H9 (cell line): ENCODE measurements around the gene RAD51D. TPM values are rescaled to one million over a fixed set of nuclear protein-coding genes. Genes with fewer than 3 reads are reported as not detected.

Experiments
- DNase-seq: peaks from one replicate; pipeline ENCODE4 v3.0.0-alpha.2; 2017
- H2AFZ ChIP-seq: one replicate; pipeline ENCODE4 v1.6.1; 2013; ENCODE audit warnings: mild to moderate bottlenecking, low read length, control low read depth, moderate library complexity
- H2AK5ac ChIP-seq: 2 replicates; pipeline ENCODE4 v1.6.1; 2013; ENCODE audit warnings: low read length, control low read depth, mixed read lengths; ENCODE audit not compliant: insufficient read length
- H2BK120ac ChIP-seq: one replicate; pipeline ENCODE4 v1.6.1; 2013; ENCODE audit warnings: low read depth, mild to moderate bottlenecking, low read length, control low read depth, inconsistent platforms; ENCODE audit not compliant: poor library complexity, severe bottlenecking
- H2BK12ac ChIP-seq: 2 replicates; pipeline ENCODE4 v1.6.1; 2013; ENCODE audit warnings: low read length, control low read depth, mixed read lengths, low read depth; ENCODE audit not compliant: insufficient read length
- H2BK15ac ChIP-seq: 2 replicates; pipeline ENCODE4 v1.6.1; 2013; ENCODE audit warnings: low read depth, low read length, control low read depth
- H2BK20ac ChIP-seq: one replicate; pipeline ENCODE4 v1.6.1; 2013; ENCODE audit warnings: low read depth, mild to moderate bottlenecking, low read length, control low read depth, inconsistent platforms; ENCODE audit not compliant: poor library complexity, severe bottlenecking
- H2BK5ac ChIP-seq: 2 replicates; pipeline ENCODE4 v1.6.1; 2013; ENCODE audit warnings: low read length, control low read depth, mixed read lengths; ENCODE audit not compliant: insufficient read length
- H3K14ac ChIP-seq: 2 replicates; pipeline ENCODE4 v1.6.1; 2013; ENCODE audit warnings: low read length, control low read depth; ENCODE audit not compliant: insufficient read depth
- H3K18ac ChIP-seq: 2 replicates; pipeline ENCODE4 v1.6.1; 2013; ENCODE audit warnings: low read depth, mild to moderate bottlenecking, mixed read lengths, low read length, control low read depth; ENCODE audit not compliant: insufficient read length
- H3K23ac ChIP-seq: 2 replicates; pipeline ENCODE4 v1.6.1; 2013; ENCODE audit warnings: low read length, control low read depth, mixed read lengths, low read depth; ENCODE audit not compliant: insufficient read length
- H3K23me2 ChIP-seq: 2 replicates; pipeline ENCODE4 v1.6.1; 2013; ENCODE audit warnings: low read depth, mild to moderate bottlenecking, mixed read lengths, low read length, control low read depth; ENCODE audit not compliant: insufficient read length, poor library complexity, severe bottlenecking
- H3K27ac ChIP-seq: 2 replicates; pipeline ENCODE4 v1.5.1; 2013; ENCODE audit warnings: low read length, control low read depth, mixed read lengths, low read depth; ENCODE audit not compliant: insufficient read length
- H3K27me3 ChIP-seq: 2 replicates; pipeline ENCODE4 v1.6.1; 2013; ENCODE audit warnings: low read length, control low read depth, inconsistent platforms; ENCODE audit not compliant: insufficient read depth
- H3K4ac ChIP-seq: 2 replicates; pipeline ENCODE4 v1.6.1; 2013; ENCODE audit warnings: low read depth, mild to moderate bottlenecking, control low read depth, inconsistent platforms, low read length, moderate library complexity
- H3K4me1 ChIP-seq: 2 replicates; pipeline ENCODE4 v1.6.1; 2013; ENCODE audit warnings: low read length, control low read depth, inconsistent platforms; ENCODE audit not compliant: insufficient read depth
- H3K4me2 ChIP-seq: 2 replicates; pipeline ENCODE4 v1.6.1; 2013; ENCODE audit warnings: low read length, control low read depth, mixed read lengths; ENCODE audit not compliant: insufficient read length, insufficient read depth
- H3K56ac ChIP-seq: 2 replicates; pipeline ENCODE4 v1.6.1; 2013; ENCODE audit warnings: low read depth, mild to moderate bottlenecking, mixed read lengths, low read length, control low read depth; ENCODE audit not compliant: insufficient read length
- H3K79me1 ChIP-seq: 2 replicates; pipeline ENCODE4 v1.6.1; 2013; ENCODE audit warnings: low read depth, mild to moderate bottlenecking, moderate library complexity, low read length, control low read depth, inconsistent platforms; ENCODE audit not compliant: insufficient read depth, poor library complexity, severe bottlenecking
- H3K79me2 ChIP-seq: 2 replicates; pipeline ENCODE4 v1.6.1; 2013; ENCODE audit warnings: low read length, control low read depth, inconsistent platforms; ENCODE audit not compliant: insufficient read depth
- H3K9ac ChIP-seq: 2 replicates; pipeline ENCODE4 v1.6.1; 2013; ENCODE audit warnings: low read length, control low read depth, mixed read lengths; ENCODE audit not compliant: insufficient read length; ENCODE audit errors: extremely low read depth
- H3K9me3 ChIP-seq: one replicate; pipeline ENCODE4 v1.6.1; 2013; ENCODE audit warnings: low read depth, low read length, inconsistent platforms; ENCODE audit not compliant: control insufficient read depth
- H3T11ph ChIP-seq: one replicate; pipeline ENCODE4 v1.6.1; 2013; ENCODE audit warnings: mild to moderate bottlenecking, low read length, control low read depth, inconsistent platforms
- H4K20me1 ChIP-seq: one replicate; pipeline ENCODE4 v1.6.1; 2013; ENCODE audit not compliant: control insufficient read depth, insufficient read length, insufficient read depth
- H4K5ac ChIP-seq: 2 replicates; pipeline ENCODE4 v1.6.1; 2013; ENCODE audit warnings: low read depth, mild to moderate bottlenecking, mixed read lengths, low read length, control low read depth; ENCODE audit not compliant: insufficient read length
- H4K8ac ChIP-seq: replicated peaks from 2 replicates; pipeline ENCODE4 v1.6.1; 2013; ENCODE audit warnings: low read length, control low read depth, mixed read lengths, low read depth; ENCODE audit not compliant: insufficient read length
- H4K91ac ChIP-seq: 2 replicates; pipeline ENCODE4 v1.6.1; 2013; ENCODE audit warnings: low read depth, mild to moderate bottlenecking, moderate library complexity, mixed read lengths, low read length, control low read depth; ENCODE audit not compliant: insufficient read length
- H3K27ac Mint-ChIP-seq, 3 experiments: 2 replicates in 2 of 3; 3 replicates in 1 of 3; pipeline ENCODE4 v1.8.0; 2020 to 2021; ENCODE audit warnings: mixed read lengths in 3 of 3, mild to moderate bottlenecking in 1 of 3, moderate library complexity in 1 of 3
- H3K27me3 Mint-ChIP-seq: 2 replicates; pipeline ENCODE4 v1.8.0; 2021; ENCODE audit warnings: low read depth, mild to moderate bottlenecking, moderate library complexity, mixed read lengths
- H3K36me3 Mint-ChIP-seq, 3 experiments: 2 replicates in 2 of 3; 3 replicates in 1 of 3; pipeline ENCODE4 v1.8.0; 2020 to 2021; ENCODE audit warnings: low read depth in 3 of 3, mixed read lengths in 3 of 3; ENCODE audit not compliant: insufficient read depth in 1 of 3
- H3K4me1 Mint-ChIP-seq, 2 experiments: 2 replicates each; pipeline ENCODE4 v1.8.0; 2020; ENCODE audit warnings: mixed read lengths in 2 of 2
- H3K4me3 Mint-ChIP-seq, 2 experiments: 2 replicates in 1 of 2; 3 replicates in 1 of 2; pipeline ENCODE4 v1.8.0; 2020 to 2021; ENCODE audit warnings: mild to moderate bottlenecking in 2 of 2, mixed read lengths in 2 of 2, moderate library complexity in 1 of 2
- H3K9me3 Mint-ChIP-seq, 2 experiments: 2 replicates in 1 of 2; 3 replicates in 1 of 2; pipeline ENCODE4 v1.8.0; 2020; ENCODE audit warnings: mild to moderate bottlenecking in 2 of 2, mixed read lengths in 2 of 2, moderate library complexity in 1 of 2
- WGBS: extraction: QIAGEN DNeasy Blood & Tissue Kit; methylation state at CpG from one replicate; pipeline ENCODE4 v1.1.7; 2013; ENCODE audit warnings: missing lambda C conversion rate, low lambda C conversion rate, mixed read lengths; ENCODE audit not compliant: insufficient read length; ENCODE audit errors: extremely low coverage; 5-methylcytosine and 5-hydroxymethylcytosine counted together
- total RNA-seq: library from RNA; stranded (reverse); gene quantifications from 2 replicates; pipeline ENCODE4 v1.2.1, GENCODE V29; 2021
- TF ChIP-seq, protein P1 (sequence below): fragments of 200-600 bp; sonication (generic); conservative IDR thresholded peaks from 3 replicates; pipeline ENCODE4 v1.8.0; 2021; ENCODE audit warnings: antibody characterized with exemption, mild to moderate bottlenecking

RAD51D gene
- total RNA-seq, 1 experiment from 2014 or later, result 15.8 TPM

DNA sequence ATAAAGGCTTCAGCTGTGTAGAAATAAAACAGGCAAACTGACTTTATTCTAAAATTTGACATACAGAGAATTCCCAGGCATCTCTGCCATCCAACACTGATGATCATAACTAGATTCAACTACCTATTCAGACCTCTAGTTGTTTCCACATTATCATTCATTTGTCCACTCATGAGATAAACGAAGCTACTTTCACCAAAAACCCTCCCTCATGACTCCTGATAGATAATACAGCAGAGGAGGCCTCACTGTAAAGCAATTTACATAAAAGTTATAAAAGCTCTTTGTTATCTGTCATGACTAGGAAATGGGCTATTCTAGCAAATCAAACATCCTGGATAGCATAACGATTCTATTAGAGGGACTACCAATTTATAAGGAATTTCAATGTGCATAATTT lies 36.6 kb downstream of the RAD51D start:
- no peak overlapping the region for H3K56ac ChIP-seq
- peaks cover 2% of the 10 kb centered on the region for H3K79me1 ChIP-seq
- H3K23me2 ChIP-seq, result peaks cover 3% of the 10 kb centered on the region
- H4K20me1 ChIP-seq, result no peaks in the 10 kb centered on the region
- no peak overlapping the region for H2BK12ac ChIP-seq
- H3K9ac ChIP-seq, result no peak overlapping the region
- H3K79me2 ChIP-seq, result peaks cover 2% of the 10 kb centered on the region; the same call in 1 of the 2 replicates
- Mint-ChIP-seq H3K36me3 (no peaks in the 10 kb centered on the region), H3K27ac (0 out of 7 replicates have a peak overlapping the region, but pooled peaks of 1 of the 3 experiments have one; percentile 10), H3K27me3 (no peaks in the 10 kb centered on the region; the same call in 1 of the 2 replicates), H3K4me1 (peaks cover 68% of the 10 kb centered on the region in 2 experiments), H3K4me3 (no peak overlapping the region), H3K9me3 (no peaks in the 10 kb centered on the region)
- no peak overlapping the region for H3K18ac ChIP-seq
- no peak overlapping the region for H2BK15ac ChIP-seq
- no peak overlapping the region for H3T11ph ChIP-seq
- no CpG with 5 or more reads among the region's 2 CpGs for WGBS
- H4K8ac ChIP-seq, result no peak overlapping the region
- H3K4me2 ChIP-seq, result no peak overlapping the region
- no peak overlapping the region for H2BK20ac ChIP-seq
- H3K27ac ChIP-seq, result no peak overlapping the region
- DNase-seq, result no peak
- H4K91ac ChIP-seq, result no peak overlapping the region
- no peaks in the 10 kb centered on the region for H3K27me3 ChIP-seq
- H2BK120ac ChIP-seq, result no peak overlapping the region
- H2AFZ ChIP-seq, result no peak overlapping the region
- H3K4me1 ChIP-seq, result peaks cover 12% of the 10 kb centered on the region; the same call in 1 of the 2 replicates
- H3K4ac ChIP-seq, result no peak overlapping the region
- no peak overlapping the region for H2BK5ac ChIP-seq
- TF ChIP-seq, protein P1, sequence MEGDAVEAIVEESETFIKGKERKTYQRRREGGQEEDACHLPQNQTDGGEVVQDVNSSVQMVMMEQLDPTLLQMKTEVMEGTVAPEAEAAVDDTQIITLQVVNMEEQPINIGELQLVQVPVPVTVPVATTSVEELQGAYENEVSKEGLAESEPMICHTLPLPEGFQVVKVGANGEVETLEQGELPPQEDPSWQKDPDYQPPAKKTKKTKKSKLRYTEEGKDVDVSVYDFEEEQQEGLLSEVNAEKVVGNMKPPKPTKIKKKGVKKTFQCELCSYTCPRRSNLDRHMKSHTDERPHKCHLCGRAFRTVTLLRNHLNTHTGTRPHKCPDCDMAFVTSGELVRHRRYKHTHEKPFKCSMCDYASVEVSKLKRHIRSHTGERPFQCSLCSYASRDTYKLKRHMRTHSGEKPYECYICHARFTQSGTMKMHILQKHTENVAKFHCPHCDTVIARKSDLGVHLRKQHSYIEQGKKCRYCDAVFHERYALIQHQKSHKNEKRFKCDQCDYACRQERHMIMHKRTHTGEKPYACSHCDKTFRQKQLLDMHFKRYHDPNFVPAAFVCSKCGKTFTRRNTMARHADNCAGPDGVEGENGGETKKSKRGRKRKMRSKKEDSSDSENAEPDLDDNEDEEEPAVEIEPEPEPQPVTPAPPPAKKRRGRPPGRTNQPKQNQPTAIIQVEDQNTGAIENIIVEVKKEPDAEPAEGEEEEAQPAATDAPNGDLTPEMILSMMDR, result no peak
- no peak overlapping the region for H4K5ac ChIP-seq
- no peak overlapping the region for H2AK5ac ChIP-seq
- no peak overlapping the region for H3K14ac ChIP-seq
- no peaks in the 10 kb centered on the region for H3K9me3 ChIP-seq
- no peak overlapping the region for H3K23ac ChIP-seq
